OCI-LY3 (cell line): ENCODE measurements around the gene TMEM39B.

Experiments
- CTCF ChIP-seq: fragments of 200-600, 300-600 bp; sonication (generic); IDR thresholded peaks from 2 replicates; pipeline ENCODE4 v1.5.1; 2014; ENCODE audit warnings: antibody characterized with exemption, low read length, low read depth
- EZH2phosphoT487 ChIP-seq: fragments of 200-600 bp; shearing (Covaris generic); IDR thresholded peaks from 2 replicates; pipeline ENCODE4 v1.6.1; 2018; ENCODE audit warnings: antibody characterized with exemption, mixed run types, low read depth

DNA sequence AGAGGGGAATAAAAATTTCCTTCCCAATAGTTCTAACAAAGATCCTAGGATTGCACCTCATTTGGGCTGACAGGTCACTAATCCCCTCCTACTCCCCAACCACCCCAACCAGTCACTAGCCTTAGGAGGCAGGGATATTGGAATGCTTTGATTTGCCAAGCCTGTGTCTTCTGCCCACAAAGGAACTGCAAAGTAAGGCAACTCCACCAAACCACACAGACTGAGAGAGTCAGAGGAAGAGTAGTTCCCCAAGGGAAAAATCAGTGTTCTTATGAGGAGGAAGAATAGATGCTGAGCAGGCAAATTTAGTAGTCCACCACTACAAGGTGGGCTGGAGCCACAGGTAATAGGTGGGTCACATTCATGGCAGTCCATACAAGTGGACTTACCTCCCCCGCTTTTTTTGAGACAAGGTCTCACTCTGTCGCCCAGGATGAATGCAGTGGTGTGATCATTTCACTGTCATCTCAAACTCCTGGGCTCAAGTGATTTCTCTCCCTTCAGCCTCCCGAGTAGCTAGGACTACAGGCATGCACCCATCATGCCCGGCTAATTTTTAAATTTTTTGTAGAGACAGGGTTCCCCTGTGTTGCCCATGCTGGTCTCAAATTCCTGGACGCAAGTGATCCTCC, 3.7 kb upstream of the TMEM39B start:
- no peak for TF ChIP-seq CTCF
- no peak for TF ChIP-seq EZH2phosphoT487
